ENCODE measurements around the gene KDM4C.
"Not testable (repeated sequence)": the region's sequence is repeated elsewhere in the genome, so short reads cannot be mapped to it uniquely, and the experiment has no call there.

Gene KDM4C

GRCh38 chr9:6975198-6975597 is 217.4 kb downstream of the KDM4C start:
- no peak for DNase-seq (ENCODE audit: low spot score)

- DNase-seq (ENCODE audit: low spot score): no peak
Observed at GRCh38 chr9:6977761-6978160, 220.0 kb downstream of the KDM4C start.

GRCh38 chr9:6978591-6978990 is 220.8 kb downstream of the KDM4C start:
- no peak for DNase-seq (ENCODE audit: low spot score)

- DNase-seq (ENCODE audit: low spot score): no peak
Observed at GRCh38 chr9:6984941-6985578, 227.3 kb downstream of the KDM4C start.

GRCh38 chr9:6986141-6986815 is 228.5 kb downstream of the KDM4C start:
- DNase-seq (ENCODE audit: low spot score): no peak

- no peak for DNase-seq (ENCODE audit: low spot score)
Observed at GRCh38 chr9:6987381-6987780, 229.6 kb downstream of the KDM4C start.

GRCh38 chr9:6991418-6991817 is 233.6 kb downstream of the KDM4C start:
- DNase-seq (ENCODE audit: low spot score): no peak

GRCh38 chr9:6996061-6996854 is 238.5 kb downstream of the KDM4C start:
- no peak for DNase-seq (ENCODE audit: low spot score)

- no peak for DNase-seq (ENCODE audit: low spot score)
Observed at GRCh38 chr9:6997330-6997729, 239.6 kb downstream of the KDM4C start.

GRCh38 chr9:6999794-7000193 is 242.0 kb downstream of the KDM4C start:
- no peak for DNase-seq (ENCODE audit: low spot score)

- DNase-seq (ENCODE audit: low spot score): no peak
Observed at GRCh38 chr9:7001571-7001970, 243.8 kb downstream of the KDM4C start.

- no peak for DNase-seq (ENCODE audit: low spot score)
Observed at GRCh38 chr9:7003861-7004260, 246.1 kb downstream of the KDM4C start.

- no peak for DNase-seq (ENCODE audit: low spot score)
Observed at GRCh38 chr9:7006417-7006816, 248.6 kb downstream of the KDM4C start.

- no peak for DNase-seq (ENCODE audit: low spot score)
Observed at GRCh38 chr9:7008411-7008810, 250.6 kb downstream of the KDM4C start.

GRCh38 chr9:7009065-7009464 is 251.3 kb downstream of the KDM4C start:
- DNase-seq (ENCODE audit: low spot score): no peak

GRCh38 chr9:7011395-7012067 is 253.8 kb downstream of the KDM4C start:
- peak; percentile 8 for DNase-seq (ENCODE audit: low spot score)

GRCh38 chr9:7027996-7028395 is 270.2 kb downstream of the KDM4C start:
- DNase-seq (ENCODE audit: low spot score): no peak

- DNase-seq (ENCODE audit: low spot score): no peak
Observed at GRCh38 chr9:7028591-7028990, 270.8 kb downstream of the KDM4C start.

- not testable (repeated sequence) for DNase-seq (ENCODE audit: low spot score)
Observed at GRCh38 chr9:7030943-7031342, 273.2 kb downstream of the KDM4C start.

- no peak for DNase-seq (ENCODE audit: low spot score)
Observed at GRCh38 chr9:7033076-7034045, 275.6 kb downstream of the KDM4C start.

- DNase-seq (ENCODE audit: low spot score): no peak
Observed at GRCh38 chr9:7037176-7037575, 279.4 kb downstream of the KDM4C start.

All from kidney capillary endothelial cell (primary cell).